ENCODE data around the gene SAG. TPM values are rescaled to one million over a fixed set of nuclear protein-coding genes. Genes with fewer than 3 reads are reported as not detected.

SAG gene
- total and polyA plus RNA-seq, 2 donors (not counting 3 experiments of a cell fraction or from before 2014, with no cell fraction given), result not detected

GRCh38 chr2:233290051-233290845, 17.4 kb upstream of the SAG start:
- no peak overlapping the region for H3K4me3 ChIP-seq (replicated peaks in 1 of 3; ENCODE audit: insufficient read depth in 1 of 3, low read depth in 1 of 3, low read length in 3 of 3)
- no peaks in the 10 kb centered on the region for H4K20me1 ChIP-seq (replicated peaks; ENCODE audit: control insufficient read depth, extremely low read depth, insufficient read depth, low read length)
- H3K36me3 ChIP-seq (ENCODE audit: control insufficient read depth in 2 of 2, extremely low read depth in 1 of 2, insufficient read depth in 2 of 2, low read length in 2 of 2), result peaks cover 22 to 63% of the 10 kb centered on the region in 2 experiments
- no peak overlapping the region for H2AFZ ChIP-seq (ENCODE audit: low read depth, low read length)
- H3K9me1 ChIP-seq (replicated peaks; ENCODE audit: control insufficient read depth, extremely low read depth, insufficient read depth, low read length), result no peaks in the 10 kb centered on the region
- peaks cover 3% of the 10 kb centered on the region for H3K4me1 ChIP-seq (ENCODE audit: control insufficient read depth, extremely low read depth, insufficient read depth, low read length)
- ChIA-PET POLR2A (no interaction called here), CTCF (no interaction called here)
- intact Hi-C loops (cut with micrococcal nuclease), result no loop called here
- DNase-seq (ENCODE audit: low read depth, low spot score) (no peak), FAIRE-seq (no peak)
- no peak overlapping the region for H3K4me2 ChIP-seq (ENCODE audit: insufficient read depth, low read length)
- dilution Hi-C loops (cut with MboI; ENCODE audit: extremely low pct_ligation_motif_present, low sequenced_read_pairs), result no loop called here
- H3K27me3 ChIP-seq (ENCODE audit: control insufficient read depth in 2 of 2, insufficient read depth in 2 of 2, low read length in 2 of 2), result no peaks in the 10 kb centered on the region
- no peak overlapping the region for H3K27ac ChIP-seq (ENCODE audit: insufficient read depth, low read depth, low read length)
- no peaks in the 10 kb centered on the region for H3K9me3 ChIP-seq (replicated peaks; ENCODE audit: control insufficient read depth, insufficient read depth, low read length)
- H3K79me2 ChIP-seq (ENCODE audit: control insufficient read depth, insufficient read depth, low read length), result no peaks in the 10 kb centered on the region
- TF ChIP-seq FOS (IDR thresholded peaks at IDR 0.05; ENCODE audit: borderline replicate concordance, insufficient read depth, low read length) (no peak), GATA2 (IDR thresholded peaks at IDR 0.05; ENCODE audit: insufficient read depth, insufficient read length, low read depth, low read length) (no peak), MAX (IDR thresholded peaks at IDR 0.05; ENCODE audit: insufficient read depth, insufficient read length) (no peak), MYC (IDR thresholded peaks at IDR 0.05; ENCODE audit: low read depth, low read length) (no peak), JUN (IDR thresholded peaks at IDR 0.05; ENCODE audit: borderline replicate concordance, insufficient read depth, insufficient read length, low read depth) (no peak), CTCF (IDR thresholded peaks at IDR 0.05; ENCODE audit: extremely low read depth in 1 of 2, insufficient read depth in 1 of 2, low read depth in 1 of 2, low read length in 2 of 2) (no peak), EZH2 (IDR thresholded peaks at IDR 0.05; ENCODE audit: borderline replicate concordance, low read depth, low read length, severe bottlenecking) (no peak), POLR2AphosphoS5 (IDR thresholded peaks at IDR 0.05; ENCODE audit: insufficient read depth, low read depth, low read length) (no peak), POLR2A (IDR thresholded peaks at IDR 0.05; ENCODE audit: low read depth, low read length) (no peak)
- no TSS peak for BruUV-seq (replicated peaks)
- H3K9ac ChIP-seq (replicated peaks; ENCODE audit: extremely low read depth, insufficient read depth, low read length), result no peak overlapping the region
